NCI-H460 (cell line): ENCODE data around the gene CPXM1. TPM values are rescaled to one million over a fixed set of nuclear protein-coding genes. Genes with fewer than 3 reads are reported as not detected.

Experiments used
- DNase-seq: peaks from one replicate; pipeline ENCODE4 v3.0.0-alpha.2; 2016; ENCODE audit warnings: low read depth; ENCODE audit errors: extremely low read depth
- total RNA-seq: library from RNA; depleted of rRNA; stranded (reverse); fragments of >200 nt; shearing (Covaris generic); gene quantifications from 2 replicates; pipeline ENCODE4 v1.2.3, GENCODE V29; 2014; rRNA removed

CPXM1 gene
- total RNA-seq, 1 experiment from 2014 or later, result not detected

GRCh38 chr20:2751347-2751877 lies 49.0 kb downstream of the CPXM1 start:
- no peak for DNase-seq

GRCh38 chr20:2750491-2751251 lies 49.8 kb downstream of the CPXM1 start:
- DNase-seq, result peak; percentile 20

- no peak for DNase-seq
Measured at GRCh38 chr20:2749951-2750490, 50.4 kb downstream of the CPXM1 start.

GRCh38 chr20:2749343-2749950 lies 51.0 kb downstream of the CPXM1 start:
- DNase-seq, result no peak

GRCh38 chr20:2748551-2749342 lies 51.7 kb downstream of the CPXM1 start:
- no peak for DNase-seq

- DNase-seq, result no peak
Measured at GRCh38 chr20:2747676-2748235, 52.7 kb downstream of the CPXM1 start.

- no peak for DNase-seq
Measured at GRCh38 chr20:2746636-2747265, 53.7 kb downstream of the CPXM1 start.

GRCh38 chr20:2745936-2746635 lies 54.3 kb downstream of the CPXM1 start:
- no peak for DNase-seq

GRCh38 chr20:2745060-2745910 lies 55.1 kb downstream of the CPXM1 start:
- no peak for DNase-seq

Other genes with a start within 250 kb of the CPXM1 start
- gene NOP56, start 148.0 kb downstream of the CPXM1 start, total RNA-seq, result 246 and 301 TPM in 2 replicates
- gene IDH3B, start 136.4 kb downstream of the CPXM1 start, total RNA-seq, result 128 and 138 TPM in 2 replicates
- 1.0 and 2.0 TPM in 2 replicates for gene EBF4, start 107.8 kb downstream of the CPXM1 start, total RNA-seq
- gene C20orf141, start 14.4 kb upstream of the CPXM1 start, total RNA-seq, result not detected in 2 replicates
- gene TMEM239, start 15.7 kb upstream of the CPXM1 start, total RNA-seq, result not detected in 2 replicates
- 16.2 and 18.5 TPM in 2 replicates for gene PCED1A, start 40.0 kb upstream of the CPXM1 start, total RNA-seq
- 21.3 and 24.1 TPM in 2 replicates for gene VPS16, start 40.1 kb upstream of the CPXM1 start, total RNA-seq
- gene PTPRA, start 72.9 kb upstream of the CPXM1 start, total RNA-seq, result 28.2 and 33.0 TPM in 2 replicates
- gene GNRH2, start 243.0 kb upstream of the CPXM1 start, total RNA-seq, result not detected in 2 replicates
- gene MRPS26, start 245.4 kb upstream of the CPXM1 start, total RNA-seq, result 78.4 and 82.0 TPM in 2 replicates